ENCODE data around the gene GPC1.

GRCh38 chr2:240425697-240426096 lies 9.8 kb upstream of the GPC1 start:
- TF ChIP-seq, protein P1, sequence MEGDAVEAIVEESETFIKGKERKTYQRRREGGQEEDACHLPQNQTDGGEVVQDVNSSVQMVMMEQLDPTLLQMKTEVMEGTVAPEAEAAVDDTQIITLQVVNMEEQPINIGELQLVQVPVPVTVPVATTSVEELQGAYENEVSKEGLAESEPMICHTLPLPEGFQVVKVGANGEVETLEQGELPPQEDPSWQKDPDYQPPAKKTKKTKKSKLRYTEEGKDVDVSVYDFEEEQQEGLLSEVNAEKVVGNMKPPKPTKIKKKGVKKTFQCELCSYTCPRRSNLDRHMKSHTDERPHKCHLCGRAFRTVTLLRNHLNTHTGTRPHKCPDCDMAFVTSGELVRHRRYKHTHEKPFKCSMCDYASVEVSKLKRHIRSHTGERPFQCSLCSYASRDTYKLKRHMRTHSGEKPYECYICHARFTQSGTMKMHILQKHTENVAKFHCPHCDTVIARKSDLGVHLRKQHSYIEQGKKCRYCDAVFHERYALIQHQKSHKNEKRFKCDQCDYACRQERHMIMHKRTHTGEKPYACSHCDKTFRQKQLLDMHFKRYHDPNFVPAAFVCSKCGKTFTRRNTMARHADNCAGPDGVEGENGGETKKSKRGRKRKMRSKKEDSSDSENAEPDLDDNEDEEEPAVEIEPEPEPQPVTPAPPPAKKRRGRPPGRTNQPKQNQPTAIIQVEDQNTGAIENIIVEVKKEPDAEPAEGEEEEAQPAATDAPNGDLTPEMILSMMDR (IDR thresholded peaks at IDR 0.05; ENCODE audit: extremely low read depth in 1 of 2, insufficient read depth in 1 of 2, low read depth in 1 of 2, low read length in 2 of 2): no peak
- TF ChIP-seq POLR2A (IDR thresholded peaks at IDR 0.05; ENCODE audit: low read depth, low read length) (no peak), MAX (IDR thresholded peaks at IDR 0.05; ENCODE audit: insufficient read depth, insufficient read length) (no peak), FOS (IDR thresholded peaks at IDR 0.05; ENCODE audit: borderline replicate concordance, insufficient read depth, low read length) (no peak), EZH2 (IDR thresholded peaks at IDR 0.05; ENCODE audit: borderline replicate concordance, low read depth, low read length, severe bottlenecking) (no peak), MYC (IDR thresholded peaks at IDR 0.05; ENCODE audit: low read depth, low read length) (no peak), POLR2AphosphoS5 (IDR thresholded peaks at IDR 0.05; ENCODE audit: insufficient read depth, low read depth, low read length) (no peak)
